Measurements from ENCODE around the gene TJP3. TPM values are rescaled to one million over a fixed set of nuclear protein-coding genes. Genes with fewer than 3 reads are reported as not detected.

Gene TJP3
- total and polyA plus RNA-seq, 2 donors, result 1.4 to 3.3 TPM

GRCh38 chr19:3740431-3740830 lies 32.2 kb downstream of the TJP3 start:
- no peak for DNase-seq (ENCODE audit: low read depth in 6 of 9, low spot score in 9 of 9)
- 98% methylated on average over 24 of the region's 24 CpGs for WGBS
- no peaks in the 10 kb centered on the region for H3K9me3 ChIP-seq (ENCODE audit: control insufficient read depth in 2 of 2, insufficient read depth in 1 of 2, low read length in 1 of 2)
- H3K27ac ChIP-seq (ENCODE audit: low read depth in 1 of 2, low read length in 1 of 2), result no peak overlapping the region
- no peaks in the 10 kb centered on the region for H3K36me3 ChIP-seq (ENCODE audit: control insufficient read depth in 2 of 2, insufficient read depth in 2 of 2, low read length in 1 of 2)
- no peak overlapping the region for H3K4me3 ChIP-seq (ENCODE audit: low read length in 2 of 2)
- no peaks in the 10 kb centered on the region for H3K27me3 ChIP-seq (ENCODE audit: control insufficient read depth in 2 of 2, insufficient read depth in 1 of 2, low read length in 1 of 2)
- no peaks in the 10 kb centered on the region for H3K4me1 ChIP-seq (ENCODE audit: control insufficient read depth in 2 of 2, insufficient read depth in 2 of 2, low read length in 2 of 2)

- Histone ChIP-seq H3K27me3 (ENCODE audit: control insufficient read depth in 2 of 2, insufficient read depth in 1 of 2, low read length in 1 of 2) (no peaks in the 10 kb centered on the region), H3K4me1 (ENCODE audit: control insufficient read depth in 2 of 2, insufficient read depth in 2 of 2, low read length in 2 of 2) (no peaks in the 10 kb centered on the region), H3K27ac (ENCODE audit: low read depth in 1 of 2, low read length in 1 of 2) (no peak overlapping the region), H3K4me3 (ENCODE audit: low read length in 2 of 2) (no peak overlapping the region), H3K9me3 (ENCODE audit: control insufficient read depth in 2 of 2, insufficient read depth in 1 of 2, low read length in 1 of 2) (no peaks in the 10 kb centered on the region), H3K36me3 (ENCODE audit: control insufficient read depth in 2 of 2, insufficient read depth in 2 of 2, low read length in 1 of 2) (no peaks in the 10 kb centered on the region)
- no peak for DNase-seq (ENCODE audit: low read depth in 6 of 9, low spot score in 9 of 9)
- 97% methylated on average over 2 of the region's 2 CpGs for WGBS
These were observed 35.3 kb downstream of the TJP3 start for GRCh38 chr19:3743486-3743885.

DNA sequence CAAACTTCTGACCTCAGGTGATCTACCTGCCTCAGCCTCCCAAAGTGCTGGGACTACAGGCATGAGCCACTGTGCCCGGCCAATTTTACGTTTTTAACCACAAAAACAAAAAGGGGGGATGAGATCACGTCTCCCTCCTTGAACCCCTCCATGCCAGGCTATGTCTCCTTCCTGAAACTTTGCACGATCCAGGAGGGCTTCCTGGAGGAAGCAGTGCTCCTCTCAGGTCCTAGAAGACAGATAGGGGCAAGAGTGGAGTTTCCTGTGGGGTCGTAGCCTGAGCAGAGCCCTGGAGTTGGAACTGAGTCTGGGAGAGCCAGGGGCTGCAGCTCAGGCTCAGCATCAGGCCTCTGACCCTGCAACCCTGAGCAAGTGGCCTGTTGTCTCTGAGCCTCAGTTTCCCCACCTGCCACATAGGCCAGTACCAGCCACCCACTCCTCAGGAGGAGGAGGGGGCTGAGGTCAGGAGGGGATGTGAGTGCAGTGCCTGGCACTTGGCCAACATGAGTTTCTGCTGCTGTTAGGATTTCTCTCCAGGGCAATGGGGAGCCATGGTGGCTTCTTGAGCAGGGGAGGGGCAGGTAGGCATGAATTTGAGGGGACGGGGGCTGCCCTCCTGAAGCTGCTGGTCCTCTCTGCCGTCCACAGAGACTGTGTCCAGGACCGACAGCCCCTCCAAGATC lies 37.3 kb downstream of the TJP3 start:
- no peak overlapping the region for H3K4me3 ChIP-seq (ENCODE audit: low read length in 2 of 2)
- WGBS, result 68% methylated on average over 8 of the region's 8 CpGs
- no peaks in the 10 kb centered on the region for H3K9me3 ChIP-seq (ENCODE audit: control insufficient read depth in 2 of 2, insufficient read depth in 1 of 2, low read length in 1 of 2)
- H3K27me3 ChIP-seq (ENCODE audit: control insufficient read depth in 2 of 2, insufficient read depth in 1 of 2, low read length in 1 of 2), result no peaks in the 10 kb centered on the region
- H3K4me1 ChIP-seq (ENCODE audit: control insufficient read depth in 2 of 2, insufficient read depth in 2 of 2, low read length in 2 of 2), result no peaks in the 10 kb centered on the region
- H3K36me3 ChIP-seq (ENCODE audit: control insufficient read depth in 2 of 2, insufficient read depth in 2 of 2, low read length in 1 of 2), result peaks cover 9 to 10% of the 10 kb centered on the region in 2 donors
- DNase-seq (ENCODE audit: low read depth in 6 of 9, low spot score in 9 of 9), result no peak
- no peak overlapping the region for H3K27ac ChIP-seq (ENCODE audit: low read depth in 1 of 2, low read length in 1 of 2)

- H3K9me3 ChIP-seq (ENCODE audit: control insufficient read depth in 2 of 2, insufficient read depth in 1 of 2, low read length in 1 of 2), result no peaks in the 10 kb centered on the region
- no peak overlapping the region for H3K27ac ChIP-seq (ENCODE audit: low read depth in 1 of 2, low read length in 1 of 2)
- H3K27me3 ChIP-seq (ENCODE audit: control insufficient read depth in 2 of 2, insufficient read depth in 1 of 2, low read length in 1 of 2), result no peaks in the 10 kb centered on the region
- WGBS, result 87% methylated on average over 31 of the region's 31 CpGs
- no peaks in the 10 kb centered on the region for H3K4me1 ChIP-seq (ENCODE audit: control insufficient read depth in 2 of 2, insufficient read depth in 2 of 2, low read length in 2 of 2)
- H3K36me3 ChIP-seq (ENCODE audit: control insufficient read depth in 2 of 2, insufficient read depth in 2 of 2, low read length in 1 of 2), result peaks cover 15 to 19% of the 10 kb centered on the region in 2 donors
- H3K4me3 ChIP-seq (ENCODE audit: low read length in 2 of 2), result no peak overlapping the region
- DNase-seq (ENCODE audit: low read depth in 6 of 9, low spot score in 9 of 9), result no peak
These were observed 38.3 kb downstream of the TJP3 start for GRCh38 chr19:3746371-3747056.

- H3K36me3 ChIP-seq (ENCODE audit: control insufficient read depth in 2 of 2, insufficient read depth in 2 of 2, low read length in 1 of 2), result peaks cover 26 to 38% of the 10 kb centered on the region in 2 donors
- DNase-seq (ENCODE audit: low read depth in 6 of 9, low spot score in 9 of 9), result no peak
These were observed 40.8 kb downstream of the TJP3 start for GRCh38 chr19:3748965-3749364.

GRCh38 chr19:3750211-3750610 lies 42.0 kb downstream of the TJP3 start:
- no peak overlapping the region for H3K27ac ChIP-seq (ENCODE audit: low read depth in 1 of 2, low read length in 1 of 2)
- no peaks in the 10 kb centered on the region for H3K4me1 ChIP-seq (ENCODE audit: control insufficient read depth in 2 of 2, insufficient read depth in 2 of 2, low read length in 2 of 2)
- WGBS, result 97% methylated on average over 2 of the region's 2 CpGs
- no peak overlapping the region for H3K4me3 ChIP-seq (ENCODE audit: low read length in 2 of 2)
- H3K9me3 ChIP-seq (ENCODE audit: control insufficient read depth in 2 of 2, insufficient read depth in 1 of 2, low read length in 1 of 2), result no peaks in the 10 kb centered on the region
- no peak for DNase-seq (ENCODE audit: low read depth in 6 of 9, low spot score in 9 of 9)
- H3K27me3 ChIP-seq (ENCODE audit: control insufficient read depth in 2 of 2, insufficient read depth in 1 of 2, low read length in 1 of 2), result no peaks in the 10 kb centered on the region
- peaks cover 26 to 41% of the 10 kb centered on the region in 2 donors for H3K36me3 ChIP-seq (ENCODE audit: control insufficient read depth in 2 of 2, insufficient read depth in 2 of 2, low read length in 1 of 2)

More at GRCh38 chr19:3748965-3749364, 40.8 kb downstream of the TJP3 start:
- H3K4me3 ChIP-seq (ENCODE audit: low read length in 2 of 2), result no peak overlapping the region
- 96% methylated on average over 8 of the region's 8 CpGs for WGBS
- H3K27ac ChIP-seq (ENCODE audit: low read depth in 1 of 2, low read length in 1 of 2), result no peak overlapping the region
- no peaks in the 10 kb centered on the region for H3K4me1 ChIP-seq (ENCODE audit: control insufficient read depth in 2 of 2, insufficient read depth in 2 of 2, low read length in 2 of 2)
- no peaks in the 10 kb centered on the region for H3K27me3 ChIP-seq (ENCODE audit: control insufficient read depth in 2 of 2, insufficient read depth in 1 of 2, low read length in 1 of 2)
- no peaks in the 10 kb centered on the region for H3K9me3 ChIP-seq (ENCODE audit: control insufficient read depth in 2 of 2, insufficient read depth in 1 of 2, low read length in 1 of 2)

DNA sequence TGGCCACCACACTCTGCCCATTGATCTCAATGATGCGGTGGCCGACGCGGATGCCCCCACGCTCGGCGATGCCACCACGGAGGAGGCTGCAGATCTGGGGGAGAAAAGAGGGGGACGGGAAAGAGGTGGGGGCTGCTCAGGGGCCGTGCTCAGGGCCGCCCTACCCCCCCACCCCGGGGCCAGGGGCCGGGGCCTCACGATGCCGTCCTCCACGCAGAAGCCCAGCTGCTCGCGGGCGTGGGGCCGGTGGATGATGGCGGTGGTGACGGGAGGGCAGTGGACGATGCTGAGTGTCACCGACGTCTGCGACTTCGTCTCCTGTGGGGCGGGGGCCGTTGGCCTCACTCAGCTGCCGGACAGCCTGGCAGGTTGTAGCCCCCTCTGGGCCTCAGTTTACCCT lies 43.1 kb downstream of the TJP3 start:
- no peaks in the 10 kb centered on the region for H3K4me1 ChIP-seq (ENCODE audit: control insufficient read depth in 2 of 2, insufficient read depth in 2 of 2, low read length in 2 of 2)
- H3K27ac ChIP-seq (ENCODE audit: low read depth in 1 of 2, low read length in 1 of 2), result no peak overlapping the region
- peaks cover 26 to 41% of the 10 kb centered on the region in 2 donors for H3K36me3 ChIP-seq (ENCODE audit: control insufficient read depth in 2 of 2, insufficient read depth in 2 of 2, low read length in 1 of 2)
- DNase-seq (ENCODE audit: low read depth in 6 of 9, low spot score in 9 of 9), result no peak
- 97% methylated on average over 30 of the region's 30 CpGs for WGBS
- no peaks in the 10 kb centered on the region for H3K27me3 ChIP-seq (ENCODE audit: control insufficient read depth in 2 of 2, insufficient read depth in 1 of 2, low read length in 1 of 2)
- no peaks in the 10 kb centered on the region for H3K9me3 ChIP-seq (ENCODE audit: control insufficient read depth in 2 of 2, insufficient read depth in 1 of 2, low read length in 1 of 2)
- H3K4me3 ChIP-seq (ENCODE audit: low read length in 2 of 2), result no peak overlapping the region

GRCh38 chr19:3752492-3752891 lies 44.3 kb downstream of the TJP3 start:
- no peak overlapping the region for H3K27ac ChIP-seq (ENCODE audit: low read depth in 1 of 2, low read length in 1 of 2)
- 95% methylated on average over 25 of the region's 25 CpGs for WGBS

DNA sequence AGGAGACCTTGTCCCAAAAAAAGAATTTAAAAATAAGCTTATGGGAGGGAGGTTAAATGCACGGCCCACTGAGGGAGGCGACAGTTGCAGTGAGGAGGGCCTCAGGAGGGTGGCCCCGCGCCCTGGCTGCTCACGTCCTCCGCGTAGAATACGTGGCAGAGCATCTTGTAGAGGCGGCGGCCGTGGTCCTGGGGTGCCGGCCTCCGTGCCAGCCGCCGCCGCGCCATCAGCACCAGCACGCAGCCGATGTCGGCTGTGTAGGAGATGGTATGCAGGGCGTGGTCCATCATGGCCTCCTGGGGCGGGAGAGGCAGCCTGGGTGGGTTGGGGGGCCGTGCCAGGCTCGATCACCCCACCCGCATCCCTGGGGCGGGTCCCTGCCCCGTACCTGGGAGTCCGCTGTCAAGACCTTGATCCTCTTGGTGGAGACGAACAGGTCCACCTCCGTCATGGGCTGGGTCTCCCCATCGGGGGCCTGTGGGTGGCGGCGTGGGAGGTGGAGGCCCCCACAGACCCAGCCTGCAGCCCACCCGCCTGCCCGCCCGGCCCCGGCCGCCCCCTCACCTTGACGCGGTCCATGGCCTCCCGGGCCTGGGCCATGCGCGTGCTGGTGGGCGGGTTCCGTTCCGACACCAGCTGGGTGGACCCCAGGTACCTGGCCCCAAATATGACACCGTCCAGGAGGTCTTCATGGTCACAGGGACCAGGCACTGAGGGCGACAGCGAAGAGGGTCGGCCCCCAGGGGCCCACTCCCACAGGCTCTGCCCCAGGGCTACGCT lies 45.6 kb downstream of the TJP3 start:
- Histone ChIP-seq H3K4me1 (ENCODE audit: control insufficient read depth in 2 of 2, insufficient read depth in 2 of 2, low read length in 2 of 2) (no peaks in the 10 kb centered on the region), H3K4me3 (ENCODE audit: low read length in 2 of 2) (no peak overlapping the region), H3K27ac (ENCODE audit: low read depth in 1 of 2, low read length in 1 of 2) (no peak overlapping the region), H3K27me3 (ENCODE audit: control insufficient read depth in 2 of 2, insufficient read depth in 1 of 2, low read length in 1 of 2) (no peaks in the 10 kb centered on the region), H3K36me3 (ENCODE audit: control insufficient read depth in 2 of 2, insufficient read depth in 2 of 2, low read length in 1 of 2) (peaks cover 33 to 50% of the 10 kb centered on the region in 2 donors), H3K9me3 (ENCODE audit: control insufficient read depth in 2 of 2, insufficient read depth in 1 of 2, low read length in 1 of 2) (no peaks in the 10 kb centered on the region)
- 98% methylated on average over 51 of the region's 51 CpGs for WGBS
- no peak for DNase-seq (ENCODE audit: low read depth in 6 of 9, low spot score in 9 of 9)

More at GRCh38 chr19:3752492-3752891, 44.3 kb downstream of the TJP3 start:
- no peak for DNase-seq (ENCODE audit: low read depth in 6 of 9, low spot score in 9 of 9)
- H3K4me3 ChIP-seq (ENCODE audit: low read length in 2 of 2), result no peak overlapping the region
- no peaks in the 10 kb centered on the region for H3K9me3 ChIP-seq (ENCODE audit: control insufficient read depth in 2 of 2, insufficient read depth in 1 of 2, low read length in 1 of 2)
- H3K36me3 ChIP-seq (ENCODE audit: control insufficient read depth in 2 of 2, insufficient read depth in 2 of 2, low read length in 1 of 2), result peaks cover 29 to 46% of the 10 kb centered on the region in 2 donors
- no peaks in the 10 kb centered on the region for H3K27me3 ChIP-seq (ENCODE audit: control insufficient read depth in 2 of 2, insufficient read depth in 1 of 2, low read length in 1 of 2)
- no peaks in the 10 kb centered on the region for H3K4me1 ChIP-seq (ENCODE audit: control insufficient read depth in 2 of 2, insufficient read depth in 2 of 2, low read length in 2 of 2)

All from thymus (tissue), 11 donors.